LoVo (cell line): Measurements from ENCODE around the gene PRKG2.

Experiments
- DNase-seq: peaks from one replicate; pipeline ENCODE4 v3.0.0-alpha.2; 2016; ENCODE audit warnings: low spot score

PRKG2 gene

DNA sequence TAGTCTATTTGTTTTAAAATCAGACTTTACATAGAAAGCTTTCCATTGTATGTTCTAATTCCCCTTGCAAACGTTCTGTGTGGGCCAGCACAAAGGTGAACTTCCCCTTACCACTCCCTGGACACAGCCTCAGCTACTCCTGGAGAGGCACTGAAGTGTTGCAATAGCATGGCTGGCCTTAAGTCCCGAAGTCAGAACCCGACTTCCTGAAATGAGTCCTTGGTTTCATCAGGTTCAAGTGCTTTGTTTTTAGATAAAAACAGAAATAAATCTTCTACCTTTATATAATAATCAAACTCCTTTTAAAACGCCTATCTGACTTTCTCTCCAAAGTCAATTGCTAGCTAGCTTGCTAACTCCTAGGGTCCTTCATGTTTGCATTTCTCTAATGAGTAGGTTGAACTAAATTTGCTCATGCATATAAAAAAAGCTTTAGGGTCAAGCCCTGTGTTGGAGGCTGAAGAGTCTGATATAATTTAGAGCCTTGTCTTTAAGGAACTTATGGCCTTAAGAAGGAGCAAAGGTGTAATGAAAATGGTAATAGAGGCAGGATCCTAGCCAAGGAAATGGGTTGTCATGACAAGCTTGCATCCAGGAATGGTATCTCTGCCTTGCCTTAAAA is 175.6 kb downstream of the PRKG2 start:
- no peak for DNase-seq

DNA sequence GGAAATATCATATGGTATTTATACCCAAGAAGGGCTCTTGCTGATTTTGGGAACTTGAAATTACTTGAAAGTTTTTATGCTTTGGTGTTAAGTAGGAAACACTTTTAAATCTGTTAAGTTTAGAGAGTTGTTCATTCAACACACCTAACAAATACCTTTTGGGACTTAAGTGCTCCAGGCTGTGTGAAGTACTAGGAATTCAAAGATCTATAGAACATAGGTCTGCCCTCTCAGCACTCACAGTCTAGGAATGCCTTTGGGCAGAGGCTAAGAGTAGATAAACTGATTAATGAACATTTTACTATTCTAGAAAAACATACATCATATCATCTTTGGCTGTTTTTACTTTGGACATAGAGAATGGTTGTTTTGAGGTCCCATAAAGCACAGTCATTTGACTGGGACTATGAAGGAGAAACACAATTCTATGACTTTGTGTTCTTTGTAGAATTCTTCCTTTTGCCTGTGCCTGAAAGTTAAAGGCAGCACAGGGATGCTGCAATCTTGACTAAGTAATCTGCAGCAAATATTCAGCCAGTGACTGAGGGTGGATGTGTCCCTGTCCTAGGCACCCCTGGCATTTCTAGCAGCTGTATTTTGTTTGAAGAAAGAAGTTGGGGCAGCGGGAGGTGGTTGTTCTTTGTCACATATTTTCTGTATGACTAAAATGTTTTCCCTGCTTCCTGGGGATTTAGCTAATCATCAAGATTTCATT is 176.2 kb downstream of the PRKG2 start:
- DNase-seq = no peak
